ENCODE results near the gene CDKN1A. TPM values are rescaled to one million over a fixed set of nuclear protein-coding genes. Genes with fewer than 3 reads are reported as not detected.
"Not testable (repeated sequence)": the region's sequence is repeated elsewhere in the genome, so short reads cannot be mapped to it uniquely, and the experiment has no call there.

CDKN1A gene
- 10 to 100 TPM in 3 of 4 donors, 1 to 10 TPM in 1; 9.4 to 16.3 (median 11.6) TPM for polyA plus RNA-seq (ENCODE audit: insufficient read length in 4 of 4)

- peak in 1 of 4 donors; percentile 79 for DNase-seq (ENCODE audit: low read depth in 4 of 4, low spot score in 2 of 4)
These were observed at the start of gene CDKN1A for GRCh38 chr6:36678488-36679042. CDKN1A (plus strand) TSS chr6:36678714; CDS start chr6:36684102, 5,388 bp downstream.

- no peak for DNase-seq (ENCODE audit: low read depth in 4 of 4, low spot score in 2 of 4)
These were observed 48.7 kb upstream of the CDKN1A start for GRCh38 chr6:36629784-36630183.

DNA sequence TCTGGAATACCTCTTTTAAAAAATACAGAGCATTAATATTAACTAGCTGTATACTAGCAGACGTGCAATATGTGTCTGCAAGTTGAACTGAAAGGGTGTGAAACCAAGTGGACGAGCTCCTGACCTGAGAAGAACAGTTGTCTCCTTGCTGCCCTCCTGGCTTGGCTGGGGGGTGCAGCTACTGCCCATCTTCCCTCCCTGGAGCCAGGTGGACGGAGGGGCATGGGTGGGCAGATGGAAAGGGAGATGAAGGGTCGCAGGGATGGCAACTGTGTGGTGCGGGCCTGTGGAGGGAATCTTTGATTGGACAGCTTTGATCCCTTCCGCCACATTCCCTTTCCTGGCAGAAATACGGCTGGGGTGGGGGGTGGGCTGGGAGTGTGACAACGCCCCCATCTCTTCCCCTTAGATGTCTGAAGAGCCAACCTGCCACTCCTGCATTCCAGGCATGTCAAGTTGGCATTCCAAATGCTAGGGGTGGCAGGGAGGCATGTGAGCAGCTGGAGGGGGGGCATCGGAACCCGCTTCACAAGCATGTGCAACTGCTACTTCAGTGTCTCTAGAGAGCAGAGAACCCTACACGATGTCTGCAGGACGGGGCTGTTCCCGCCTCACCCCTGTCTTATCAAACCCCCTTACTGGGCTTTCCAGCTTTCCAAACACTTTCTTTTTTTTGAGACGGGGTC lies 47.0 kb upstream of the CDKN1A start:
- DNase-seq (ENCODE audit: low read depth in 4 of 4, low spot score in 2 of 4), result no peak

GRCh38 chr6:36633370-36633769 lies 45.1 kb upstream of the CDKN1A start:
- no peak for DNase-seq (ENCODE audit: low read depth in 4 of 4, low spot score in 2 of 4)

- DNase-seq (ENCODE audit: low read depth in 4 of 4, low spot score in 2 of 4), result no peak
These were observed 44.6 kb upstream of the CDKN1A start for GRCh38 chr6:36633915-36634314.

- no peak for DNase-seq (ENCODE audit: low read depth in 4 of 4, low spot score in 2 of 4)
These were observed 44.0 kb upstream of the CDKN1A start for GRCh38 chr6:36634317-36635108.

- DNase-seq (ENCODE audit: low read depth in 4 of 4, low spot score in 2 of 4), result no peak
These were observed 42.2 kb upstream of the CDKN1A start for GRCh38 chr6:36636283-36636682.

DNA sequence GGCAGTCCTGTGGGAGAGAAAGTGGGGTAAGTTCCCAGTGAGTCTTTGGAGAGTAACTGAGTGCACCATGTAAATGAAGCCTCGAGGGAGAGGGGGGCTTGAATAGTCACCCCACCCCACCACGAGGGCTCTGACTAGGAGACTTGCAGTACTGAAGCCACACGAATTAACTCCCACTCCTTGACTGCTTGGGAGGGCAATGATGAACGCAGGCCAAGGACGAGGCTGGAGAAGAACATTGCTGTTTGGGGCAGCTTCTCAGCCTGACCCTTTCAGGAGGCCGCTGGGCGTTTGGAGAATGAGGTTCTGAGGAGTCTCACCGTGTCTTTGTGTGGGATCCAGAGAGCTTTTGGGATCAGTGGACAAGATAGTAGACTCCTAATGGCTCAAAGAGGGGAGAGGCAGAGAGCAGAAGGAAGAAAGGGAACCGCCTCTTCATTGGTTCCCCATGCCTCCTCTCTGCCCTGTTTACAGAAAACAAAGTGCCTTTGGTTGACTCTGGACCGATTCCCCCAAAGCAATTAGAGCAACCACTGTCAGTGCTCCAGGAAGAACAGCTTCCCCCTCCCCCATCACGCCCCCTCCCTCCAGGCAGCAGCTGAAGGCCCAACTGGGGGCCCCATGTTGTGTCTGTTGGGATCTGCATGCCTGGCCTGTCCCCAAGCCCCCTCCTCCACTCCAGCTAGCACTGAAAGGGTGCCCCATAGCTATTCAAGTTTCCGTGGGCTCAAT lies 41.7 kb upstream of the CDKN1A start:
- DNase-seq (ENCODE audit: low read depth in 4 of 4, low spot score in 2 of 4), result no peak

- DNase-seq (ENCODE audit: low read depth in 4 of 4, low spot score in 2 of 4), result no peak
These were observed 39.9 kb upstream of the CDKN1A start for GRCh38 chr6:36638579-36638978.

DNA sequence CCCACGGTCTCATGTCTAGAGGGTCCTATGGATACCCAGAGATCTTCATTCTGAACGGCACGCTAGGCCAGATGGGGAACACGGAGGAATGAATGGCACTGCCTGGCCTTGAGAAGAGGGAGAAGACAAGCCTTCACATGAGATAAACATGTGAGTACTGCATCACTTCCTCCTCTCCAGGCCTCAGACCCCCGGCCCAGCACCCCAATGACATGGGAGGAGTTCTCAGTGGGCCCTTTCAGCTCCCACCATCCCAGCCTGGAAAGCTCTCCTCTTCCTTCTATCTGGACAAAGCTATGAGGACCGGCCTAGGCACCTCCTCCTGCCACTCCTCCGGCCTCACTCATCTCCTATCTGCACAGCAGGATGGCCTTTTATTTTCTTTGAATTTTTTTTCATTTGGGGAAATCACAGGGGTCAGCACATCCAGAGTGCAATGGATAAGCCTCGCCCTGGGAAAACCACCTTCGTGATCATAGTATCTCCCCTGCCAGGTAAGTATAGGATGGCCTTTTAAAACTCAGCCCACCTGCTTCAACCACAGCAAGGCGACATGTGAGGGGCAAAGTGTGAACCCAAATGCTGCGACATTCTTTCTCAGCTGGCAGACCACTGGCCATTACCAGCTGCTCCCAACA lies 39.2 kb upstream of the CDKN1A start:
- DNase-seq (ENCODE audit: low read depth in 4 of 4, low spot score in 2 of 4), result no peak

DNA sequence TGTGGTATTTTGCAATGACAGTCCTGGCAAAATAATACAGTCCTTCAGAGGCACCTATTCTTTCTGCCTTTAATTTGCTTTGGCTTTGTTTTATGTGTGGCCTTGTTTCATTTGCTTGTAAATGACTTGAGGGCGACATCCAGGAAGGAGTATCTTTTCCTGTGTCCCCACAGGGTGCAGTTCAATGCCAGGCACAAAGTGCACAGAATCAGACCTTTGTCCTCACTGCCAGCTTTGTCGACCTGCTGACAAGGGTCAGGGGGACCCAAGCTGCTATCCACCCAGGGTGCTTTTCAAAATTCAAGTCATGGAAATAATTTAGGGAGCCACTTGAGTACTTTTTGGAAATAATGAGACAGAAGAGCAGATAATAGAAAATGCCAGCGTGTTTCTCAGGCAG lies 37.0 kb upstream of the CDKN1A start:
- DNase-seq (ENCODE audit: low read depth in 4 of 4, low spot score in 2 of 4), result no peak

- DNase-seq (ENCODE audit: low read depth in 4 of 4, low spot score in 2 of 4), result no peak
These were observed 35.3 kb upstream of the CDKN1A start for GRCh38 chr6:36642913-36643817.

DNA sequence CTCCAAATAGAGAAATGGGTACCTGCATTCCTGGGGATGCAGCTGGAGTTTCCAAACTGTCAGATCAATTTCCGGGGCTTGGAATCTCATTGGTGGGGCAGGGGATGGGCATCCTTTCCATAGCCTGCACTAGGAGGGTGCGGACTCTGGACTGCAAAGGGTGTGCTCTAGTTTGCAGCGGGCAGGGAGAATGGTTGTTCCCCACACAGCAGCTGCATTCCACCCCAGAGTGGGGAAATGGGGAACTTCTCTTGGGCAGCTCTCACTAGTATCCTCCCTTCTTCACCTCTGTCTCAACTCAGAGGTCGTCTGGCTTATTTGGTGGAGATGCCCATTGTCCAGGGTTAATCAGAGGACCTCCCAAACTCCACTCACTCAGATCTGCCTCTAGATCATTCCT lies 34.5 kb upstream of the CDKN1A start:
- no peak for DNase-seq (ENCODE audit: low read depth in 4 of 4, low spot score in 2 of 4)

- no peak for DNase-seq (ENCODE audit: low read depth in 4 of 4, low spot score in 2 of 4)
These were observed 29.4 kb upstream of the CDKN1A start for GRCh38 chr6:36649086-36649485.

DNA sequence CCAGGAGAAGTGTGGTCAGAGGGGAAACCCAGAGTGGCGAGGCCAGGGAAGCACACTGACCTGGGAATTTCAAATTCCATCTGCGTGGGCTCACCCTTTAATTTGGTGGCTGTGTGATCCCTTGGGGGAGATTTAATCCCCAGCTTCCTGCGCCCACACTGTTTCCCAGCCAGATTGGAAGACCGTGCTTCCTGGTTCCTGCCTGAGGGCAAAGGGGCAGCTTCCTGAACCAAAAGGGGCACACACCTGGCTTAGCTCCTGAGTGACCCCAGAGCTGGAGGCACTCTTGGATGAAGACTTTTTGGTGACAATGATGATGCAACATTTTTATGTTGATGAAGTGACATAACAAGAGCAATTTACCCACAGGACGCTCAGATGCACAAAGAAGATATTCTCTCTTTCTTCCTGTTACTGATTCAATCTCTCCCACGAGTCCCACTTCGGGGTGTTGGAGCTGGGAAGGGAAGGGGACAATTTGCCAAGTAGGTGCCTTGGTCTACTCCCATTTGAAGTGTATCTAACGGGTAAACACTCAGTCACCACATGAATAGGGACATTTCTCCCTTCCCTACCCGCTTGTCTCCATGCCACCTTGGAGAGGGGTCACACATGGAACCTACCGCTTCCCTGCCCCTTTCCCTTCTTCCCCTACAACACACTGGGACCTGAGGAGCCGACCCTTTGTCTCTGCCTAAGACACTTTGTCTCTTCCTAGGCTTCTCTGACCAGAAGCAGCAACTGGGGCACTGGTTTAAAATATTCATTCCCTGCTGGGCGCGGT lies 28.6 kb upstream of the CDKN1A start:
- DNase-seq (ENCODE audit: low read depth in 4 of 4, low spot score in 2 of 4), result no peak

DNA sequence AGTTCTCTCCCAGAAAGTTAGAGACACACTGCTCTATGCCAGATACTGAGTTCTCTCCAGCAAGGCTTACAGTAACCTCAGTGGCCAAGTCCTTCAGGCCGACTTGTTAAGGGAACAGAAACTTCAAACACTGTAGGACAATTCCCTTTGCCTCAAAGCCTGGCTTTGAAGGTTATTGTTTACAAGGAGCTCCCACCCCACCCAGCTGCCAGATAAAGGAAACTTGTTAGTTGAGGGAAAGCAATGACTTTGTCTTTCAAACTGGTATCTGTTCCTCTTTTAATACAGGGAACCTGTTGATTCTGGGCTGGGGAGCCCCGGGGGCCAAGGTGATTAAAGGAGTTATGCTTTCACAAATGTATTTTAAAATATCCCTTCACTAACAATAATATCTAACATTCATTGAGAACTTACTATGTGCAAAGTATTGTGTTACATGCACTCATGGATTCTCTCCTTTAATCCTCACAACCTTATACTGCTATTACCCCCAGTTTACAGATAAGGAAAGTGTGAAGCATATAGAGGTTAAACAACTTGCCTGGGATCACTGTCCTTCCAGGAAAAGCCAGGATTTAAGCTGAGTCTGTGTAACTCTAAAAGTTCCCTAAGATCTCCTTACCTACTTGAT lies 27.6 kb upstream of the CDKN1A start:
- no peak for DNase-seq (ENCODE audit: low read depth in 4 of 4, low spot score in 2 of 4)

GRCh38 chr6:36651659-36652379 lies 26.7 kb upstream of the CDKN1A start:
- DNase-seq (ENCODE audit: low read depth in 4 of 4, low spot score in 2 of 4), result no peak

DNA sequence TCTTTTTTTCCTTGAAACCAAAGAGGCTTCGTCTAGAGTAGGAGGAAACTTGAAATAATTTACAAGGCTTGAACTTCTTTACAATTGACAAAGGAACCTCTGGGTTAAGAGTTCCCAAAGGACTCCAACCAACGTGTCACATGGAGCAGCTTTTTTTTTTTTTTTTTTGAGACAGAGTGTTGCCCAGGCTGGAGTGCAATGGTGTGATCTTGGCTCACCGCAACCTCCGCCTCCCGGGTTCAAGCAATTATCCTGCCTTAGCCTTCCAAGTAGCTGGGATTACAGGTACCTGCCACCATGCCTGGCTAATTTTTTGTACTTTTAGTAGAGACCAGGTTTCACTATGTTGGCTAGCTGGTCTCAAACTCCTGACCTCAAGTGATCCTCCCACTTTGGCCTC lies 24.0 kb upstream of the CDKN1A start:
- DNase-seq (ENCODE audit: low read depth in 4 of 4, low spot score in 2 of 4), result not testable (repeated sequence)

All from left renal cortex interstitium (tissue), 4 donors.